GM21447 (cell line): Measurements from ENCODE around the gene PSMG3.

Experiments
- ATAC-seq: cut with Tn5 transposase; IDR thresholded peaks from one replicate; pipeline ENCODE4 v1.9.1; 2021; ENCODE audit not compliant: unreplicated experiment

The PSMG3 gene

GRCh38 chr7:1580422-1581030 is 10.7 kb upstream of the PSMG3 start:
- ATAC-seq = no peak

- ATAC-seq = peak; percentile 55
These were observed 9.9 kb upstream of the PSMG3 start for GRCh38 chr7:1579481-1580421.

GRCh38 chr7:1578513-1578912 is 8.7 kb upstream of the PSMG3 start:
- ATAC-seq = no peak

- no peak for ATAC-seq
These were observed 6.9 kb upstream of the PSMG3 start for GRCh38 chr7:1576521-1577253.

- no peak for ATAC-seq
These were observed 6.0 kb upstream of the PSMG3 start for GRCh38 chr7:1575809-1576208.

- ATAC-seq = no peak
These were observed 2.4 kb upstream of the PSMG3 start for GRCh38 chr7:1572111-1572822.

- no peak for ATAC-seq
These were observed 396 bp downstream of the PSMG3 start for GRCh38 chr7:1569440-1569832.

GRCh38 chr7:1569016-1569415 is 816 bp downstream of the PSMG3 start:
- ATAC-seq = no peak

GRCh38 chr7:1567896-1568510 is 1.8 kb downstream of the PSMG3 start:
- no peak for ATAC-seq

- no peak for ATAC-seq
These were observed 2.6 kb downstream of the PSMG3 start for GRCh38 chr7:1567049-1567771.

GRCh38 chr7:1566687-1567048 is 3.2 kb downstream of the PSMG3 start:
- ATAC-seq = no peak

- no peak for ATAC-seq
These were observed 5.2 kb downstream of the PSMG3 start for GRCh38 chr7:1564603-1565022.

GRCh38 chr7:1563981-1564602 is 5.7 kb downstream of the PSMG3 start:
- no peak for ATAC-seq

- ATAC-seq = no peak
These were observed 7.2 kb downstream of the PSMG3 start for GRCh38 chr7:1562597-1563051.

- no peak for ATAC-seq
These were observed 7.7 kb downstream of the PSMG3 start for GRCh38 chr7:1562116-1562515.

- ATAC-seq = no peak
These were observed 8.5 kb downstream of the PSMG3 start for GRCh38 chr7:1561036-1561940.

- ATAC-seq = no peak
These were observed 9.2 kb downstream of the PSMG3 start for GRCh38 chr7:1560620-1561031.
